Body of pancreas (tissue), 4 donors: ENCODE data around the gene SLC11A1. TPM values are rescaled to one million over a fixed set of nuclear protein-coding genes. Genes with fewer than 3 reads are reported as not detected.

Experiments used
- ATAC-seq: fragments of 150-250 bp; one replicate; pipeline ENCODE4 v1.9.1; 2016
- DNase-seq, 4 donors: peaks; one replicate each; pipeline ENCODE4 v3.0.0-alpha.2; 2019
- H3K27ac ChIP-seq, 4 donors: fragments of 200-600 bp; sonication (generic); 1 replicate in 3 of 4; 2 replicates in 1 of 4; pipeline versions ENCODE4 v1.5.1 to v1.6.1; 2016 to 2019; ENCODE audit warnings: mild to moderate bottlenecking in 1 of 4, mixed read lengths in 1 of 4, moderate library complexity in 1 of 4
- H3K27me3 ChIP-seq, 2 donors: fragments of 200-600 bp; sonication (generic); one replicate each; pipeline ENCODE4 v1.6.0; 2016; ENCODE audit warnings: mild to moderate bottlenecking in 1 of 2
- H3K36me3 ChIP-seq, 2 donors: fragments of 200-600 bp; sonication (generic); replicated peaks in 1 of 2; 2 replicates each; pipeline ENCODE4 v1.5.1; 2016; ENCODE audit warnings: low read depth in 2 of 2; ENCODE audit not compliant: insufficient read depth in 1 of 2
- H3K4me1 ChIP-seq: fragments of 200-600 bp; sonication (generic); one replicate; pipeline ENCODE4 v1.6.0; 2016
- H3K4me3 ChIP-seq, 2 donors: fragments of 200-600 bp; sonication (generic); 1 replicate in 1 of 2; 2 replicates in 1 of 2; pipeline ENCODE4 v1.5.1; 2016 to 2019
- H3K9me3 ChIP-seq, 3 donors: fragments of 200-600 bp; sonication (generic); 1 replicate in 2 of 3; 2 replicates in 1 of 3; pipeline ENCODE4 v1.5.1; 2016
- POLR2A ChIP-seq, 3 donors: fragments of 450-650 bp; IDR thresholded peaks; one replicate each; pipeline ENCODE4 v1.6.1; 2016; ENCODE audit warnings: antibody characterized with exemption in 3 of 3, mild to moderate bottlenecking in 2 of 3
- WGBS, 2 donors: methylation state at CpG; one replicate each; pipeline ENCODE4 v1.1.5; 2017; 5-methylcytosine and 5-hydroxymethylcytosine counted together
- intact Hi-C: fragments of 100-400 bp; cut with DNase I; formaldehyde crosslinking; loops from one replicate; pipeline ENCODE4 v1.15.1; 2023
- total RNA-seq, 2 donors: library from RNA; depleted of rRNA; stranded (reverse); fragments of >200 nt; gene quantifications; one replicate each; pipeline ENCODE4 v1.1.0, GENCODE V29; 2016
- TF ChIP-seq, protein P1 (sequence below), 7 experiments: fragments of 450-650 bp in 4 of 7; fragments of 200-600 bp in 3 of 7; sonication (generic) in 3 of 7; IDR thresholded peaks; one replicate each; pipeline ENCODE4 v1.5.1; 2016 to 2019; ENCODE audit warnings: antibody characterized with exemption in 7 of 7

SLC11A1 gene
- total RNA-seq, 2 donors from 2014 or later = 3.0 to 7.3 TPM

DNA sequence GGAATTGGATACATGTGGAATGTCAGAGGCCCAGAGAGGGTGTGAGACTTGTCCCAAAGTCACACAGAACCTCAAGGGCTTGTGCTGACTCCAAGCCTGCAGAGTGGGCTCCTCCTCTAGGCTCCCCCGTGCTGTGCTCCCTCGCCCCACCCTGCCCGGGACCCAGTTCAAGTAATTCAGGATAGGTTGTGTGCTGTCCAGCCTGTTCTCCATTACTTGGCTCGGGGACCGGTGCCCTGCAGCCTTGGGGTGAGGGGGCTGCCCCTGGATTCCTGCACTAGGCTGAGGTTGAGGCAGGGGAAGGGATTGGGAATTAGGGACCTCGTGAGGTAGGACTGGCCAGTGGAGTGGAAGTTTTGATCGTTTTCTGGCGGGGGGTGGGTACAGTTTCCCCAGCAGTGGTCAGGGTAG, 20.4 kb downstream of the SLC11A1 start:
- TF ChIP-seq, protein P1, sequence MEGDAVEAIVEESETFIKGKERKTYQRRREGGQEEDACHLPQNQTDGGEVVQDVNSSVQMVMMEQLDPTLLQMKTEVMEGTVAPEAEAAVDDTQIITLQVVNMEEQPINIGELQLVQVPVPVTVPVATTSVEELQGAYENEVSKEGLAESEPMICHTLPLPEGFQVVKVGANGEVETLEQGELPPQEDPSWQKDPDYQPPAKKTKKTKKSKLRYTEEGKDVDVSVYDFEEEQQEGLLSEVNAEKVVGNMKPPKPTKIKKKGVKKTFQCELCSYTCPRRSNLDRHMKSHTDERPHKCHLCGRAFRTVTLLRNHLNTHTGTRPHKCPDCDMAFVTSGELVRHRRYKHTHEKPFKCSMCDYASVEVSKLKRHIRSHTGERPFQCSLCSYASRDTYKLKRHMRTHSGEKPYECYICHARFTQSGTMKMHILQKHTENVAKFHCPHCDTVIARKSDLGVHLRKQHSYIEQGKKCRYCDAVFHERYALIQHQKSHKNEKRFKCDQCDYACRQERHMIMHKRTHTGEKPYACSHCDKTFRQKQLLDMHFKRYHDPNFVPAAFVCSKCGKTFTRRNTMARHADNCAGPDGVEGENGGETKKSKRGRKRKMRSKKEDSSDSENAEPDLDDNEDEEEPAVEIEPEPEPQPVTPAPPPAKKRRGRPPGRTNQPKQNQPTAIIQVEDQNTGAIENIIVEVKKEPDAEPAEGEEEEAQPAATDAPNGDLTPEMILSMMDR (IDR thresholded peaks at IDR 0.05) = no peak
- no peak for TF ChIP-seq POLR2A (IDR thresholded peaks at IDR 0.05)
- H3K4me3 ChIP-seq = no peak overlapping the region
- H3K9me3 ChIP-seq = no peaks in the 10 kb centered on the region
- H3K4me1 ChIP-seq = peaks cover 66% of the 10 kb centered on the region
- DNase-seq = no peak
- peaks cover 7 to 14% of the 10 kb centered on the region in 2 donors for H3K36me3 ChIP-seq
- no peak for ATAC-seq
- H3K27me3 ChIP-seq = no peaks in the 10 kb centered on the region
- intact Hi-C loops = no loop called here
- peak overlapping the region in 2 of 4 donors; percentile 42 to 95 for H3K27ac ChIP-seq
- WGBS, 2 donors = 65 to 90% methylated on average over 4 to 8 of the region's 8 CpGs

DNA sequence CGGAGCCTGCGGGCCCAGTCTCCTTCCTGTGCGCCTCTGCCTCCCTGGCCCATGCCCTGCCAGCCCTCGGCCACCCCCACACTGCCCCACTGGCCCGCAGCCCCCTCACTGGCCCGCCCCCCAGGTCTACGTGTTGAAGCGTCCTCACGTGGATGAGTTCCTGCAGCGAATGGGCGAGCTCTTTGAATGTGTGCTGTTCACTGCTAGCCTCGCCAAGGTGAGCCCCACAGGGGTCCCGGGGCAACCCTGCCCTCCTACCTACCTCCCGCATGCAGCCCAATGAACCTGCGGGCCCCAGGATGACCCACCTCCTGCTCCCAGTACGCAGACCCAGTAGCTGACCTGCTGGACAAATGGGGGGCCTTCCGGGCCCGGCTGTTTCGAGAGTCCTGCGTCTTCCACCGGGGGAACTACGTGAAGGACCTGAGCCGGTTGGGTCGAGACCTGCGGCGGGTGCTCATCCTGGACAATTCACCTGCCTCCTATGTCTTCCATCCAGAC, 20.9 kb downstream of the SLC11A1 start:
- TF ChIP-seq, protein P1 (IDR thresholded peaks at IDR 0.05) = no peak
- no peak for TF ChIP-seq POLR2A (IDR thresholded peaks at IDR 0.05)
- H3K9me3 ChIP-seq = no peaks in the 10 kb centered on the region
- peaks cover 7 to 14% of the 10 kb centered on the region in 2 donors for H3K36me3 ChIP-seq
- WGBS, 2 donors = 83% methylated on average over 6 to 19 of the region's 26 CpGs
- no peak for ATAC-seq
- intact Hi-C loops = no loop called here
- no peaks in the 10 kb centered on the region for H3K27me3 ChIP-seq
- DNase-seq = no peak
- H3K4me3 ChIP-seq = no peak overlapping the region
- H3K4me1 ChIP-seq = peaks cover 66% of the 10 kb centered on the region
- peak overlapping the region in 2 of 4 donors; percentile 42 to 95 for H3K27ac ChIP-seq

DNA sequence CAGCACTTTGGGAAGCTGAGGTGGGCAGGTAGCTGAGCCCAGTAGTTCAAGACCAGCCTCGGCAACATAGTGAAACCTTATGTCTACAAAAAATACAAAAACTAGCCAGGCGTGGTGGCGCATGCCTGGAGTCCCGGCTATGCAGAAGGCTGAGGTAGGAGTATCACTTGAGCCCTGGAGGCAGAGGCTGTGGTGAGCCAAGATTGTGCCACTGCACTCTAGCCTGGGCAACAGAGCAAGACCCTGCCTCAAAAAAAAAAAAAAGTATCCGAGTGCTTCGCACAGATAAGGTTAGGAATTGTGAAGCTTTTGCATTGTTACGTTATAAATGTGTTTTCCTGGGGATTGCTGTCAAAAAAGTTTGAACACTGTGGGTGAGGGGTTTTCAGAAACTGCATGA, 21.7 kb downstream of the SLC11A1 start:
- 74 to 84% methylated on average over 7 of the region's 7 CpGs for WGBS, 2 donors
- Histone ChIP-seq H3K4me3 (no peak overlapping the region), H3K27ac (no peak overlapping the region), H3K27me3 (no peaks in the 10 kb centered on the region), H3K4me1 (peaks cover 60% of the 10 kb centered on the region), H3K9me3 (no peaks in the 10 kb centered on the region), H3K36me3 (peaks cover 7 to 14% of the 10 kb centered on the region in 2 donors)
- no peak for DNase-seq
- ATAC-seq = no peak
- intact Hi-C loops = no loop called here
- no peak for TF ChIP-seq POLR2A (IDR thresholded peaks at IDR 0.05)
- TF ChIP-seq, protein P1 (IDR thresholded peaks at IDR 0.05) = no peak

DNA sequence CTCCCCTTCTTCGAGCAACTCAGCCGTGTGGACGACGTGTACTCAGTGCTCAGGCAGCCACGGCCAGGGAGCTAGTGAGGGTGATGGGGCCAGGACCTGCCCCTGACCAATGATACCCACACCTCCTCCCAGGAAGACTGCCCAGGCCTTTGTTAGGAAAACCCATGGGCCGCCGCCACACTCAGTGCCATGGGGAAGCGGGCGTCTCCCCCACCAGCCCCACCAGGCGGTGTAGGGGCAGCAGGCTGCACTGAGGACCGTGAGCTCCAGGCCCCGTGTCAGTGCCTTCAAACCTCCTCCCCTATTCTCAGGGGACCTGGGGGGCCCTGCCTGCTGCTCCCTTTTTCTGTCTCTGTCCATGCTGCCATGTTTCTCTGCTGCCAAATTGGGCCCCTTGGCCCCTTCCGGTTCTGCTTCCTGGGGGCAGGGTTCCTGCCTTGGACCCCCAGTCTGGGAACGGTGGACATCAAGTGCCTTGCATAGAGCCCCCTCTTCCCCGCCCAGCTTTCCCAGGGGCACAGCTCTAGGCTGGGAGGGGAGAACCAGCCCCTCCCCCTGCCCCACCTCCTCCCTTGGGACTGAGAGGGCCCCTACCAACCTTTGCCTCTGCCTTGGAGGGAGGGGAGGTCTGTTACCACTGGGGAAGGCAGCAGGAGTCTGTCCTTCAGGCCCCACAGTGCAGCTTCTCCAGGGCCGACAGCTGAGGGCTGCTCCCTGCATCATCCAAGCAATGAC, 22.4 kb downstream of the SLC11A1 start:
- Histone ChIP-seq H3K4me3 (no peak overlapping the region), H3K27ac (peak overlapping the region in 3 of 4 donors; percentile 83 to 87 (median 83)), H3K9me3 (no peaks in the 10 kb centered on the region), H3K4me1 (peaks cover 54% of the 10 kb centered on the region), H3K36me3 (peaks cover 7 to 14% of the 10 kb centered on the region in 2 donors), H3K27me3 (no peaks in the 10 kb centered on the region)
- WGBS, 2 donors = 74 to 76% methylated on average over 15 to 16 of the region's 16 CpGs
- no peak for ATAC-seq
- TF ChIP-seq, protein P1 (IDR thresholded peaks at IDR 0.05) = no peak
- TF ChIP-seq POLR2A (IDR thresholded peaks at IDR 0.05) = no peak
- intact Hi-C loops = no loop called here
- no peak for DNase-seq
